Neural cell (in vitro differentiated cells): ENCODE data around the gene WNT7A. TPM values are rescaled to one million over a fixed set of nuclear protein-coding genes. Genes with fewer than 3 reads are reported as not detected.

ENCODE experiments used
- H2AFZ ChIP-seq: fragments of 200-600, 300-800 bp; sonication (generic), shearing (Covaris generic); 2 replicates; pipeline ENCODE4 v1.6.0; 2014; ENCODE audit warnings: low read depth, mild to moderate bottlenecking, antibody characterized with exemption, low read length, moderate library complexity
- H3F3A ChIP-seq: fragments of 200-600 bp; shearing (Covaris generic); 2 replicates; pipeline ENCODE4 v1.6.1; 2016; ENCODE audit warnings: mild to moderate bottlenecking, moderate library complexity, mixed read lengths, antibody characterized with exemption, low read length; ENCODE audit not compliant: insufficient read depth, poor library complexity, severe bottlenecking
- H3K27ac ChIP-seq: fragments of 200-600, 300-800 bp; sonication (generic), shearing (Covaris generic); 2 replicates; pipeline ENCODE4 v1.5.1; 2014; ENCODE audit warnings: mild to moderate bottlenecking, low read length, moderate library complexity
- H3K27me3 ChIP-seq: fragments of 300-800, 200-600 bp; sonication (generic), shearing (Covaris generic); 2 replicates; pipeline ENCODE4 v1.6.0; 2014; ENCODE audit warnings: mild to moderate bottlenecking, low read depth, low read length, moderate library complexity; ENCODE audit not compliant: insufficient read depth
- H3K36me3 ChIP-seq: fragments of 300-800, 200-600 bp; sonication (generic), shearing (Covaris generic); 2 replicates; pipeline ENCODE4 v1.5.1; 2014; ENCODE audit warnings: mild to moderate bottlenecking, antibody characterized with exemption, low read length, moderate library complexity; ENCODE audit not compliant: insufficient read depth
- H3K4me2 ChIP-seq: fragments of 300-800, 200-600 bp; sonication (generic), shearing (Covaris generic); 2 replicates; pipeline ENCODE4 v1.6.0; 2014; ENCODE audit warnings: mild to moderate bottlenecking, low read length
- H3K4me3 ChIP-seq: fragments of 300-800, 200-600 bp; sonication (generic), shearing (Covaris generic); 2 replicates; pipeline ENCODE4 v1.5.1; 2014; ENCODE audit warnings: mild to moderate bottlenecking, low read length, moderate library complexity
- H3K79me2 ChIP-seq: fragments of 200-600 bp; shearing (Covaris generic); replicated peaks from 2 replicates; pipeline ENCODE4 v1.6.0; 2014; ENCODE audit warnings: mild to moderate bottlenecking, low read length, moderate library complexity; ENCODE audit not compliant: insufficient read depth
- H3K9ac ChIP-seq: fragments of 300-800, 200-600 bp; sonication (generic), shearing (Covaris generic); 2 replicates; pipeline ENCODE4 v1.6.1; 2016; ENCODE audit warnings: mild to moderate bottlenecking, low read length, mixed read lengths
- H3K9me2 ChIP-seq: fragments of 200-600 bp; shearing (Covaris generic); 2 replicates; pipeline ENCODE4 v1.6.1; 2016; ENCODE audit warnings: mild to moderate bottlenecking, low read length, mixed read lengths; ENCODE audit not compliant: insufficient read depth
- H3K9me3 ChIP-seq: fragments of 200-600, 300-800 bp; sonication (generic), shearing (Covaris generic); 2 replicates; pipeline ENCODE4 v1.6.1; 2016; ENCODE audit warnings: mild to moderate bottlenecking, mixed run types, low read length, moderate library complexity, mixed read lengths
- H4K20me1 ChIP-seq: fragments of 200-600 bp; shearing (Covaris generic); 2 replicates; pipeline ENCODE4 v1.6.1; 2016; ENCODE audit warnings: mild to moderate bottlenecking, mixed run types; ENCODE audit not compliant: insufficient read depth
- CTCF ChIP-seq: fragments of 450-650 bp; IDR thresholded peaks from 2 replicates; pipeline ENCODE4 v1.5.1; 2014; ENCODE audit warnings: antibody characterized with exemption, mild to moderate bottlenecking, moderate library complexity; ENCODE audit not compliant: poor library complexity, severe bottlenecking
- EP300 ChIP-seq: fragments of 450-650 bp; conservative IDR thresholded peaks from 2 replicates; pipeline ENCODE4 v1.6.1; 2014; ENCODE audit warnings: antibody characterized with exemption, mild to moderate bottlenecking, moderate library complexity; ENCODE audit not compliant: poor library complexity, severe bottlenecking
- EZH2 ChIP-seq: fragments of 200-600, 300-800 bp; shearing (Covaris generic), sonication (generic); IDR thresholded peaks from 2 replicates; pipeline ENCODE4 v1.6.1; 2014; ENCODE audit warnings: antibody characterized with exemption, low read length, borderline replicate concordance, mild to moderate bottlenecking; ENCODE audit not compliant: insufficient read depth, poor library complexity, severe bottlenecking
- MXI1 ChIP-seq: fragments of 450-650 bp; conservative IDR thresholded peaks from 2 replicates; pipeline ENCODE4 v1.6.1; 2014; ENCODE audit warnings: antibody characterized with exemption, mild to moderate bottlenecking; ENCODE audit not compliant: poor library complexity, severe bottlenecking
- RAD21 ChIP-seq: fragments of 450-650 bp; conservative IDR thresholded peaks from 2 replicates; pipeline ENCODE4 v1.6.1; 2014; ENCODE audit warnings: antibody characterized with exemption, mild to moderate bottlenecking, moderate library complexity
- REST ChIP-seq: IDR thresholded peaks from 2 replicates; pipeline ENCODE4 v1.6.1; 2012; ENCODE audit warnings: borderline replicate concordance
- SMC3 ChIP-seq: fragments of 450-650 bp; conservative IDR thresholded peaks from 2 replicates; pipeline ENCODE4 v1.6.1; 2014; ENCODE audit warnings: antibody characterized with exemption, mild to moderate bottlenecking, moderate library complexity; ENCODE audit not compliant: poor library complexity
- TAF1 ChIP-seq: IDR thresholded peaks from 2 replicates; pipeline ENCODE4 v1.6.1; 2012; ENCODE audit warnings: low read depth
- polyA plus RNA-seq: library from polyadenylated mRNA; depleted of rRNA; stranded (reverse); fragments of >200 nt; gene quantifications from 2 replicates; pipeline ENCODE4 v1.2.3, GENCODE V29; 2014

WNT7A gene
- polyA plus RNA-seq, 1 donor from 2014 or later = 13.3 TPM

- Histone ChIP-seq H3K27ac (peak overlapping the region; percentile 1), H3K9ac (peak overlapping the region; percentile 18), H3F3A (no peaks in the 10 kb centered on the region)
Observed at GRCh38 chr3:13796701-13797460, 83.0 kb downstream of the WNT7A start.

DNA sequence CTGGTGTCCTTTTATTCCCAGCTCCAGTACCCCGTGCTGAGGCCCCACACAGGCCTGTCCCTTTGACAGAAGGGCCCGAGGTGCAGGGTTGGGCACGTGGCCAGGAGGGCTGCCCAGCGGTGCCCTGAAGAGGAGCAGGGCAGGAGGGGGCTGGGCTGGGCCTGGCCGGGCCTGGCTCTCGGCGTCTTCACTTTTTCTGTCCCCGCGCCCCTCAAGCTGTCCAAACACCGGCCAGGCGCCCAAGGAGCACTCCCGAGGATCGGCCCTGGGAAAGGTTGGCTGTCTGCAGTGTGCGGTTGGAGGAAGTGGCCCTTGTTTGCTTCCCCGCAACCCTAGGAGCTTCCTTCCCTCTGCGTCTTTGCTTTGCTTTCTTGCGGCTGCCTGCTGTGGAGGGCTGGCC lies 84.1 kb downstream of the WNT7A start:
- Histone ChIP-seq H3K36me3 (no peaks in the 10 kb centered on the region), H2AFZ (no peak overlapping the region), H3K4me2 (no peak overlapping the region)
- TF ChIP-seq EZH2 = no peak
- no peak for TF ChIP-seq MXI1
- no peak for TF ChIP-seq SMC3
- no peak for TF ChIP-seq CTCF
- TF ChIP-seq RAD21 = no peak
- no peak for TF ChIP-seq EP300

More at GRCh38 chr3:13796701-13797460, 83.0 kb downstream of the WNT7A start:
- no peaks in the 10 kb centered on the region for H4K20me1 ChIP-seq
- H3K36me3 ChIP-seq = no peaks in the 10 kb centered on the region
- H2AFZ ChIP-seq = no peak overlapping the region
- no peaks in the 10 kb centered on the region for H3K9me2 ChIP-seq
- no peaks in the 10 kb centered on the region for H3K27me3 ChIP-seq
- no peak for TF ChIP-seq EP300
- no peak for TF ChIP-seq TAF1
- no peak for TF ChIP-seq EZH2
- TF ChIP-seq RAD21 = no peak
- no peak for TF ChIP-seq REST
- no peak for TF ChIP-seq CTCF
- no peaks in the 10 kb centered on the region for H3K9me3 ChIP-seq
- H3K79me2 ChIP-seq = no peaks in the 10 kb centered on the region
- no peak overlapping the region for H3K4me3 ChIP-seq
- no peak overlapping the region for H3K4me2 ChIP-seq

More for the DNA sequence above, 84.1 kb downstream of the WNT7A start:
- Histone ChIP-seq H3K9ac (no peak overlapping the region), H3K4me3 (no peak overlapping the region), H3F3A (no peaks in the 10 kb centered on the region), H3K79me2 (no peaks in the 10 kb centered on the region), H3K9me2 (no peaks in the 10 kb centered on the region), H4K20me1 (no peaks in the 10 kb centered on the region), H3K27me3 (no peaks in the 10 kb centered on the region), H3K27ac (no peak overlapping the region), H3K9me3 (no peaks in the 10 kb centered on the region)
